Cerebellar cortex (tissue), 1 donor: ENCODE measurements around the gene MTA2.
"Not testable (repeated sequence)": the region's sequence is repeated elsewhere in the genome, so short reads cannot be mapped to it uniquely, and the experiment has no call there.

Experiments used
- DNase-seq: peaks from one replicate; pipeline ENCODE4 v3.0.0-alpha.2; 2015; ENCODE audit warnings: low spot score

MTA2 gene

DNA sequence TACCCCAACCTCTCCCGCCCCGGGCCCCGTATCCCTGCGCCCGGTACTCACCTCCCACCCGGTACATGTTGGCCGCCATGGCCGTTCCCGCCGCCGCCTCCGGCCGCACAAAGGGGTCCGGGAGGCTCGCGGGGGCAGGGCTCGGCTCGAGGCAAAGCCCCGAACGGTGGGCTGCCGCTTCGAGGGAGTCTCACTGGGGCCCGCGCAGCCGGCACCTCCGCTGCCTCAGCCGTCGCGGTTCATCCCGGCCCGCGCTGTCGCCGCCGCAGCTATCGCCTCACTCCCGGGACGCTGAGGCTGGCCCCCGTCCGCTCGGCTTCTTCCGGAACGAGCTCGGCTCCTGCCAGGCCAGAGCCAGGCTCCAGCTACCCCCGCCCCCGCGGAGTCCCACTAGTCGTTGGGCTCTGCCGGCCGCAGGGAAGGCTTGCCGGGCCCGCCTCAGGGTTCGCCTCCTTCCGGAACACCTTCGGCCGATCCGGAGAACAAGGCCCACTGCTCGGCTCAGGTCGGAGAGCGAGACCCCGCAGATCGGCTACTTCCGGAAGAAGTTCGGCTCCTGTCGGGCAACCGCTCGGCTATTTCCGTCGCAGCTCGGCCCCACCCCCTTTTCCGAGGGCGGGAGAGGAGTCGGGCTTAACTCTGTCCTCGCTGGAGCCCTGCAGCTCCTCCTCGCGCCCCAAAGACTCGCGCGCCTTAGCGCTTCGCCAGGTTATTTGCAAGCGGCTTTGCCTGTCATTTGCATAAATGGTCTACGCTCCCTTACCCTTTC is at the start of gene MTA2:
TSS of gene MTA2 (minus strand) at position 494 of the 769 bp plus-strand sequence. CDS start at position 79, 415 bp downstream.
- DNase-seq = peak; percentile 98

DNA sequence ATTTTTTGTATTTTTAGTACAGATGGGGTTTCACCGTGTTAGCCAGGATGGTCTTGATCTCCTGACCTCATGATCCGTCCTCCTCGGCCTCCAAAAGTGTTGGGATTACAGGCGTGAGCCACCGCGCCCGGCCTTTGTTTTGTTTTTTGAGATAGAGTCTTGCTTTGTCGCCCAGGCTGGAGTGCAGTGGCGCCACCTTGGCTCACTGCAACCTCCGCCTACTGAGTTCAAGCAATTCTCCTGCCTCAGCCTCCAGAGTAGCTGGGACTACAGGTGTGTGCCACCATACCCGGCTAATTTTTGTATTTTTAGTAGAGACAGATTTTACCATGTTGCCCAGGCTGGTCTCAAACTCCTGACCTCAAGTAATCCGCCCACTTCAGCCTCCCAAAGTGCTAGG is 48.6 kb upstream of the MTA2 start:
- DNase-seq = not testable (repeated sequence)

- DNase-seq = no peak
Observed at GRCh38 chr11:62649486-62649885, 47.8 kb upstream of the MTA2 start.

DNA sequence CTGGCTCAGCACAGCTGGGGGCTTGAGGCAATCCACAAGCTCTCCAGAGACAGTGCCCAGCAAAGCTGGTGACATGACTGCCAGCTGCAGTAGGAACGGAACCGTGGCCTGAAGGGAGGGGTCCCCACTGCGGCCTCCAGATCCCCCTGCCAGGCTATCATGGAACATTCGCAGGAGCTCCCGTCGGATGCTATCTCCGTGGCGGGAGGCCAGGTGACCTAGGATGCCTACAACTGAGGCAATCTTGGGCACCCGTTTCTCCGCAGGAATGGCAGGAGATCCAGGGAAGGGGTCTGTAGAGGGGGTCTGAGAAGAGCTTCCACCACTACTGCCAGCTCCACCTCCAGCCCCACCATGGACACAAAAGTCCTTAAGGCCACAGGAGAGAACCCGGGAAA is 47.3 kb upstream of the MTA2 start:
- no peak for DNase-seq

GRCh38 chr11:62648185-62648966 is 46.7 kb upstream of the MTA2 start:
- DNase-seq = no peak

- no peak for DNase-seq
Observed at GRCh38 chr11:62647609-62648005, 45.9 kb upstream of the MTA2 start.

GRCh38 chr11:62646825-62647608 is 45.4 kb upstream of the MTA2 start:
- no peak for DNase-seq

GRCh38 chr11:62645946-62646824 is 44.5 kb upstream of the MTA2 start, which contains the start of gene GANAB:
TSS of gene GANAB (minus strand) at chr11:62646613. CDS start at chr11:62646599, 14 bp downstream.
- DNase-seq = peak; percentile 99

GRCh38 chr11:62645671-62645945 is 43.9 kb upstream of the MTA2 start:
- no peak for DNase-seq

DNA sequence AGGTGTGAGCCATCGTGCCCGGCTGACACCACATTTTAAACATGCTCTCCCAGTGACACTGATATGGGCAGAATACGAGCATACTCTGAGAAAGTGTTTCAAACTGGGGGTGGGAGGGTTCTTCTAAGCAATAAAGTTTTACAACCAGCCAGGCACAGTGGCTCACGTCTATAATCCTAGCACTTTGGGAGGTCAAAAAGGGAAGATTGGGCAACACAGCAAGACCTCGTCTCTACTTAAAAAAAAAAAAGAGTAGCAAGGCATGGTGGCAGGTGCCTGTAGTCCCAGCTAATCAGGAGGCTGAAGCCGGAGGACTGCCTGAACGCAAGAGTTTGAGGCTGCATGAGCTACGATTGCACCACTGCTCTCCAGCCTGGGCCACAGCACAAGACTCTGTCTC is 42.6 kb upstream of the MTA2 start:
- no peak for DNase-seq

- DNase-seq = no peak
Observed at GRCh38 chr11:62632492-62632891, 30.8 kb upstream of the MTA2 start.

GRCh38 chr11:62627713-62628112 is 26.0 kb upstream of the MTA2 start:
- DNase-seq = peak; percentile 42

DNA sequence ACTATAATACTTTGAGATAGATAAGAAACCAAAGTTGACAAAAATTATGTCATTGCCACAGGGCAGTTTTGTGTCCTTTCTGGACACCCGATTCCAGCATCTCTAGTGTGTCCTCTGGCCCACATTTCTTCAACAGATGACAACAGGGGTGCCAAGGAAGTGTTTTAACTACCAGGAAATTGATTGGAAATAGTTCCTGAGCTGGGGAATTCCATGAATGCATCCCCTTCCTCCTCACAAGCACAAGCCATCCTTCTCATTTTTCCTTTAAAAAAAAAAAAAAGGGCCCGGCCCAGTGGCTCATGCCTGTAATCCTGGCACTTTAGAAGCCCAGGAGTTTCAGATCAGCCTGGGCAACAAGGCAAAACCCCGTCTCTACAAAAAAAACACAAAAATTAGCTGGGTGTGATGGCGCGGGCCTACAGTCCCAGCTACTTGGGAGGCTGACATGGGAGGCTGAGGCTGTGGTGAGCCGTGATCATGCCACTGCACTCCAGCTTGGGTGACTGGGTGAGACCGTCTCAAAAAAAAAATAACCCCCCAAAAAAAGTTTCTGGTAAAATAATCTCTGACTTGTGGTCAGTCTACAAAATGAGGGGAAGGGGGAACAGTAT is 20.9 kb upstream of the MTA2 start:
- DNase-seq = no peak

GRCh38 chr11:62621567-62622470 is 20.2 kb upstream of the MTA2 start, which contains the start of gene B3GAT3:
TSS of gene B3GAT3 (minus strand) at chr11:62621986. CDS start at chr11:62621947, 39 bp downstream.
- peak; percentile 98 for DNase-seq

DNA sequence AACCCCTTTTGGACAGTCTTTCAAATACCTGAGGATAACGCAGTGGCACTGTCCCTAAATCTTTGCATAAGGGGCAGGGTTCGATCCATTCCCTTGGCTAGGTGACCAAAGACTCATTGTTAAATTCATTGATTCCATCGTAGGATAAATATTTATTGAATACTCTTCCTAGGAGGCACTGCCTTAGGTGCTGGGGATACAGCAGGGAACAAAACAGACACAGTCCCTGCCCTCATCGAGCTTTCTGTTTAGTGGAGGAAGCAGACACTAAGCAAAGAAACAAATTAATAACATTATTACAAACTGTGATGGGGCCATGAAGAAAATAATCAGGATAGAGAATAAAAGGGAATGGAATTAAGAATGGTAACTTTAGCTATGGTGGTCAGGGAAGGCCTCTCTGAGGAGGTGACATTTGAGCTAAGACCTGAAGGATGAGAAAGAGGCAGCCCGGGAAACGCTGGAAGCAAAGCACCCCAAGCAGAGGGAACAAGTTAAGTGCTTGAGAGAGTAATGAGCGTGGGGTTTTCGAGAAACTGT is 19.4 kb upstream of the MTA2 start:
- no peak for DNase-seq

DNA sequence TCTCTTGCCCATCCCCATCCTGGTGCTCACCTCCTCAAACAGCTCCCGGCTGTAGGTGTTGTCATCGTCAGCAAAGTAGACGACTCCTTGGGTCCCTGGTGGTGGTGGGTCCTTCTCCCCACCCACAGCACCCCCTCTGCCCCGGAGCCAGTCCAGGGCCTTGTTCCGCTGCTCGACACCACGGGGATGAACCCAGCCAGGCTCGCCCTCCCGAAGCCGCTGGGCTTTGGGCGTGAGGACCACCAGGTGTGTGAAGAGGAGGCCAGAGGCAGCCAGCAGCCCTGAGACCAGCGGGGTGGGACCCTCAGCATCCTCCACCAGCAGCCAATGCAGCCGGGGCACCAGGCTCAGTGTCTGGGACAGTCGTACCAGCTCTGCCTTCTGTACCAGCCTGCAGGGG is 15.3 kb upstream of the MTA2 start:
- DNase-seq = not testable (repeated sequence)

DNA sequence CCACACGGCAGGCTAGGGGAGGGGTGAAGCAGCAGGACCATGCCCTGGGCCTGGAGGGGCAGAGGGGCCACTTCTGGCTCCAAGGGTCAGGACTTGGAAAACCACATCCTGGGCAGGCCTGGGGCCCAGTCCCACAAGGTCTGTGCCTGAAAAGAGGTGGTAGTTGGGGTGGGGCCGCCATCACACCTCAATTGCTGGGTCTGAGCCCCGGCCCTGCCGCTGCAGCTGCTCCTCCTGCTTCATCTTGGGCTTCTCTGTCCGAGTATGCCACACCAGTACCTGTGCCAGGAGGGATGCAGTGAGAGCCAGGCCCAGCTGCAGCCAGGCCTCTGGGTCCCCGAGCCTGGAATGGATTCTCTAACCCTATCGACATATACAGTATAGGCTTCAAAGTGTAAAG is 13.9 kb upstream of the MTA2 start:
- no peak for DNase-seq

GRCh38 chr11:62614275-62614674 is 12.6 kb upstream of the MTA2 start:
- no peak for DNase-seq

GRCh38 chr11:62613291-62613778 is 11.7 kb upstream of the MTA2 start:
- DNase-seq = peak; percentile 65
